KOPT-K1 (cell line): ENCODE measurements around the gene PTPRB.

ENCODE experiments used
- H3K27ac ChIP-seq: fragments of 200-600 bp; sonication (generic); 2 replicates; pipeline ENCODE4 v1.5.1; 2016; ENCODE audit warnings: antibody characterized with exemption, mild to moderate bottlenecking, low read depth, low read length; ENCODE audit not compliant: poor library complexity, severe bottlenecking
- H3K36me3 ChIP-seq: fragments of 200-600 bp; sonication (generic); 2 replicates; pipeline ENCODE4 v1.5.1; 2017; ENCODE audit warnings: antibody characterized with exemption, mild to moderate bottlenecking, low read length, moderate library complexity; ENCODE audit not compliant: insufficient read depth
- H3K9me3 ChIP-seq: fragments of 200-600 bp; sonication (generic); 2 replicates; pipeline ENCODE4 v1.5.1; 2017; ENCODE audit warnings: antibody characterized with exemption, low read length, mild to moderate bottlenecking; ENCODE audit not compliant: insufficient read depth, poor library complexity, severe bottlenecking

Gene PTPRB

GRCh38 chr12:70637303-70638085 lies at the start of gene PTPRB:
TSS of gene PTPRB (minus strand) at chr12:70637429. CDS start at chr12:70637395, 34 bp downstream.
- H3K9me3 ChIP-seq: no peaks in the 10 kb centered on the region
- H3K36me3 ChIP-seq: no peaks in the 10 kb centered on the region
- H3K27ac ChIP-seq: no peak within 1 kb of the TSS

- H3K27ac ChIP-seq: no peak overlapping the region
Measured at GRCh38 chr12:70686907-70687306, 49.7 kb upstream of the PTPRB start.

GRCh38 chr12:70686299-70686698 lies 49.1 kb upstream of the PTPRB start:
- Histone ChIP-seq H3K36me3 (no peaks in the 10 kb centered on the region), H3K27ac (no peak overlapping the region), H3K9me3 (no peaks in the 10 kb centered on the region)

More at GRCh38 chr12:70686907-70687306, 49.7 kb upstream of the PTPRB start:
- Histone ChIP-seq H3K36me3 (no peaks in the 10 kb centered on the region), H3K9me3 (no peaks in the 10 kb centered on the region)

- Histone ChIP-seq H3K9me3 (no peaks in the 10 kb centered on the region), H3K27ac (no peak overlapping the region), H3K36me3 (no peaks in the 10 kb centered on the region)
Measured at GRCh38 chr12:70683976-70684375, 46.7 kb upstream of the PTPRB start.

GRCh38 chr12:70671698-70672097 lies 34.5 kb upstream of the PTPRB start:
- no peaks in the 10 kb centered on the region for H3K36me3 ChIP-seq
- H3K9me3 ChIP-seq: no peaks in the 10 kb centered on the region
- H3K27ac ChIP-seq: no peak overlapping the region

- Histone ChIP-seq H3K27ac (no peak overlapping the region), H3K9me3 (no peaks in the 10 kb centered on the region), H3K36me3 (no peaks in the 10 kb centered on the region)
Measured at GRCh38 chr12:70670948-70671347, 33.7 kb upstream of the PTPRB start.

- Histone ChIP-seq H3K36me3 (no peaks in the 10 kb centered on the region), H3K27ac (no peak overlapping the region), H3K9me3 (no peaks in the 10 kb centered on the region)
Measured at GRCh38 chr12:70667253-70667652, 30.0 kb upstream of the PTPRB start.

GRCh38 chr12:70666364-70666763 lies 29.1 kb upstream of the PTPRB start:
- no peaks in the 10 kb centered on the region for H3K36me3 ChIP-seq
- no peak overlapping the region for H3K27ac ChIP-seq
- no peaks in the 10 kb centered on the region for H3K9me3 ChIP-seq

- no peak overlapping the region for H3K27ac ChIP-seq
- no peaks in the 10 kb centered on the region for H3K36me3 ChIP-seq
- H3K9me3 ChIP-seq: no peaks in the 10 kb centered on the region
Measured at GRCh38 chr12:70664465-70664881, 27.2 kb upstream of the PTPRB start.

GRCh38 chr12:70663838-70664237 lies 26.6 kb upstream of the PTPRB start:
- no peak overlapping the region for H3K27ac ChIP-seq
- no peaks in the 10 kb centered on the region for H3K9me3 ChIP-seq

GRCh38 chr12:70661466-70662161 lies 24.4 kb upstream of the PTPRB start:
- no peaks in the 10 kb centered on the region for H3K36me3 ChIP-seq
- no peaks in the 10 kb centered on the region for H3K9me3 ChIP-seq
- no peak overlapping the region for H3K27ac ChIP-seq

More at GRCh38 chr12:70663838-70664237, 26.6 kb upstream of the PTPRB start:
- no peaks in the 10 kb centered on the region for H3K36me3 ChIP-seq

GRCh38 chr12:70660620-70661219 lies 23.5 kb upstream of the PTPRB start:
- Histone ChIP-seq H3K27ac (no peak overlapping the region), H3K36me3 (no peaks in the 10 kb centered on the region)

GRCh38 chr12:70660002-70660604 lies 22.9 kb upstream of the PTPRB start:
- Histone ChIP-seq H3K9me3 (no peaks in the 10 kb centered on the region), H3K36me3 (no peaks in the 10 kb centered on the region), H3K27ac (no peak overlapping the region)

More at GRCh38 chr12:70660620-70661219, 23.5 kb upstream of the PTPRB start:
- no peaks in the 10 kb centered on the region for H3K9me3 ChIP-seq

GRCh38 chr12:70659077-70659606 lies 21.9 kb upstream of the PTPRB start:
- H3K36me3 ChIP-seq: no peaks in the 10 kb centered on the region
- H3K9me3 ChIP-seq: no peaks in the 10 kb centered on the region
- no peak overlapping the region for H3K27ac ChIP-seq
